GM23338 (cell line): ENCODE data around the gene PTPN18.
"Not testable (repeated sequence)": the region's sequence is repeated elsewhere in the genome, so short reads cannot be mapped to it uniquely, and the experiment has no call there.

Source experiments
- CREB1 ChIP-seq: fragments of 250-450 bp; sonication (Bioruptor Pico); IDR thresholded peaks from 2 replicates; pipeline ENCODE4 v1.5.0; 2020; ENCODE audit warnings: low read depth, mild to moderate bottlenecking, moderate library complexity
- CTCF ChIP-seq, 2 experiments: fragments of 200-600 bp in 1 of 2; sonication (generic) in 1 of 2; conservative IDR thresholded peaks; 2 replicates each; pipeline versions ENCODE4 v1.5.1 to v1.6.1; 2016 to 2017; ENCODE audit warnings: antibody characterized with exemption in 2 of 2, low read depth in 2 of 2, mild to moderate bottlenecking in 2 of 2, moderate library complexity in 1 of 2
- ETS1 ChIP-seq: IDR thresholded peaks from 2 replicates; pipeline ENCODE4 v1.6.1; 2016; ENCODE audit warnings: antibody characterized with exemption
- EZH2 ChIP-seq: fragments of 200-600 bp; sonication (generic); IDR thresholded peaks from one replicate; pipeline ENCODE4 v1.8.0; 2017; ENCODE audit warnings: antibody characterized with exemption, mild to moderate bottlenecking, low read depth; ENCODE audit not compliant: unreplicated experiment
- EZH2phosphoT487 ChIP-seq: fragments of 200-600 bp; sonication (generic); IDR thresholded peaks from one replicate; pipeline ENCODE4 v1.8.1; 2018; ENCODE audit warnings: antibody characterized with exemption; ENCODE audit not compliant: unreplicated experiment
- JUNB ChIP-seq: IDR thresholded peaks from one replicate; pipeline ENCODE4 v1.6.1; 2016; ENCODE audit warnings: antibody characterized with exemption; ENCODE audit not compliant: unreplicated experiment
- NANOG ChIP-seq: IDR thresholded peaks from 2 replicates; pipeline ENCODE4 v1.6.1; 2016; ENCODE audit warnings: antibody characterized with exemption, borderline replicate concordance
- POLR2AphosphoS5 ChIP-seq: IDR thresholded peaks from 2 replicates; pipeline ENCODE4 v1.6.1; 2016; ENCODE audit warnings: antibody characterized with exemption, low read depth
- REST ChIP-seq: IDR thresholded peaks from one replicate; pipeline ENCODE4 v1.6.1; 2018; ENCODE audit warnings: antibody characterized with exemption; ENCODE audit not compliant: unreplicated experiment
- ZNF331 ChIP-seq: fragments of 250-450 bp; sonication (Bioruptor Pico); IDR thresholded peaks from 2 replicates; pipeline ENCODE4 v1.5.0; 2020; ENCODE audit warnings: low read depth, mild to moderate bottlenecking, moderate library complexity
- ZNF462 ChIP-seq: fragments of 250-450 bp; sonication (Bioruptor Pico); IDR thresholded peaks from 2 replicates; pipeline ENCODE4 v1.5.0; 2020; ENCODE audit warnings: mild to moderate bottlenecking, moderate library complexity

GRCh38 chr2:130416693-130417092 is 60.8 kb downstream of the PTPN18 start:
- peak in 1 of 2 experiments; percentile 49; a peak in 2 of 4 replicates for TF ChIP-seq CTCF (conservative IDR thresholded peaks at IDR 0.05; ENCODE audit: low read depth in 2 of 2)
- TF ChIP-seq JUNB; REST; POLR2AphosphoS5; EZH2phosphoT487; ETS1; EZH2; CREB1; ZNF331 (CRISPR knock-in tag); ZNF462 (CRISPR knock-in tag); NANOG: not testable (repeated sequence)
